AG08395 (cell line): ENCODE measurements around the gene DDO.
"Not testable (repeated sequence)": the region's sequence is repeated elsewhere in the genome, so short reads cannot be mapped to it uniquely, and the experiment has no call there.

Experiments
- DNase-seq: peaks from one replicate; pipeline ENCODE4 v3.0.0; 2012; ENCODE audit warnings: mixed read lengths, low spot score

Gene DDO

GRCh38 chr6:110415086-110415916, at the start of gene DDO:
DDO (minus strand) TSS chr6:110415575; CDS start chr6:110413462, 2,113 bp downstream.
- DNase-seq: peak; percentile 80

- DNase-seq: no peak
Measured at GRCh38 chr6:110462884-110463481, 47.6 kb upstream of the DDO start.

- no peak for DNase-seq
Measured at GRCh38 chr6:110461376-110461775, 46.0 kb upstream of the DDO start.

- no peak for DNase-seq
Measured at GRCh38 chr6:110459137-110459536, 43.8 kb upstream of the DDO start.

- no peak for DNase-seq
Measured at GRCh38 chr6:110458476-110458875, 43.1 kb upstream of the DDO start.

- not testable (repeated sequence) for DNase-seq
Measured at GRCh38 chr6:110457567-110458175, 42.3 kb upstream of the DDO start.

GRCh38 chr6:110456694-110457093, 41.3 kb upstream of the DDO start:
- DNase-seq: no peak

GRCh38 chr6:110449541-110449895, 34.1 kb upstream of the DDO start:
- no peak for DNase-seq

GRCh38 chr6:110448846-110449540, 33.6 kb upstream of the DDO start:
- DNase-seq: no peak

- no peak for DNase-seq
Measured at GRCh38 chr6:110447761-110448160, 32.4 kb upstream of the DDO start.

GRCh38 chr6:110446405-110446804, 31.0 kb upstream of the DDO start:
- peak; percentile 6 for DNase-seq

GRCh38 chr6:110440026-110440425, 24.7 kb upstream of the DDO start:
- no peak for DNase-seq

GRCh38 chr6:110439356-110439755, 24.0 kb upstream of the DDO start:
- no peak for DNase-seq

GRCh38 chr6:110434961-110435602, 19.7 kb upstream of the DDO start:
- DNase-seq: no peak

- DNase-seq: no peak
Measured at GRCh38 chr6:110432285-110432900, 17.0 kb upstream of the DDO start.

- no peak for DNase-seq
Measured at GRCh38 chr6:110430741-110431140, 15.4 kb upstream of the DDO start.

GRCh38 chr6:110430236-110430635, 14.9 kb upstream of the DDO start:
- no peak for DNase-seq

- DNase-seq: no peak
Measured at GRCh38 chr6:110428153-110428552, 12.8 kb upstream of the DDO start.

- no peak for DNase-seq
Measured at GRCh38 chr6:110425816-110426215, 10.4 kb upstream of the DDO start.

GRCh38 chr6:110422444-110422822, 7.1 kb upstream of the DDO start:
- no peak for DNase-seq

GRCh38 chr6:110421749-110422443, 6.5 kb upstream of the DDO start:
- DNase-seq: no peak
